Esophagus squamous epithelium (tissue), 5 donors: ENCODE measurements around the gene WFDC11. TPM values are rescaled to one million over a fixed set of nuclear protein-coding genes. Genes with fewer than 3 reads are reported as not detected.
"Not testable (repeated sequence)": the region's sequence is repeated elsewhere in the genome, so short reads cannot be mapped to it uniquely, and the experiment has no call there.

Source experiments
- DNase-seq: peaks from one replicate; lab custom pipeline; 2025; lab: John Stamatoyannopoulos, UW
- H3K27ac ChIP-seq, 4 donors: fragments of 200-600 bp; sonication (generic); one replicate each; pipeline ENCODE4 v1.5.1; 2016 to 2019; ENCODE audit warnings: mild to moderate bottlenecking in 1 of 4
- H3K27me3 ChIP-seq, 4 donors: fragments of 200-600 bp; sonication (generic); 1 replicate in 3 of 4; 2 replicates in 1 of 4; pipeline versions ENCODE4 v1.5.1 to v1.6.0; 2017 to 2021; ENCODE audit warnings: antibody characterized with exemption in 1 of 4
- H3K36me3 ChIP-seq, 3 donors: fragments of 200-600 bp; sonication (generic); one replicate each; pipeline ENCODE4 v1.5.1; 2016 to 2019
- H3K4me1 ChIP-seq, 3 donors: fragments of 200-600 bp; sonication (generic); one replicate each; pipeline ENCODE4 v1.5.1; 2017 to 2019
- H3K4me3 ChIP-seq, 4 donors: fragments of 200-600 bp; sonication (generic); 1 replicate in 3 of 4; 2 replicates in 1 of 4; pipeline ENCODE4 v1.5.1; 2016 to 2019; ENCODE audit warnings: mild to moderate bottlenecking in 2 of 4, moderate library complexity in 1 of 4
- H3K9me3 ChIP-seq, 3 donors: fragments of 200-600 bp; sonication (generic); one replicate each; pipeline ENCODE4 v1.5.1; 2016 to 2019
- POLR2A ChIP-seq, 4 donors: fragments of 450-650 bp; IDR thresholded peaks; one replicate each; pipeline ENCODE4 v1.6.1; 2017; ENCODE audit warnings: antibody characterized with exemption in 4 of 4, mild to moderate bottlenecking in 4 of 4, moderate library complexity in 3 of 4
- WGBS, 2 donors: methylation state at CpG; one replicate each; pipeline ENCODE4 v1.1.5; 2018; 5-methylcytosine and 5-hydroxymethylcytosine counted together
- intact Hi-C: fragments of 100-400 bp; cut with DNase I; formaldehyde crosslinking; loops from one replicate; pipeline ENCODE4 v1.15.0; 2022
- total RNA-seq, 4 donors: library from RNA; depleted of rRNA; stranded (reverse); fragments of >200 nt; gene quantifications; one replicate each; pipeline ENCODE4 v1.1.0, GENCODE V29; 2016
- TF ChIP-seq, protein P1 (sequence below), 6 experiments: fragments of 450-650 bp in 4 of 6; fragments of 200-600 bp in 2 of 6; sonication (generic) in 2 of 6; IDR thresholded peaks; one replicate each; pipeline ENCODE4 v1.5.1; 2016 to 2019; ENCODE audit warnings: antibody characterized with exemption in 6 of 6, mild to moderate bottlenecking in 4 of 6, moderate library complexity in 4 of 6
- donor health status: DM: yes; HTN: yes; CAD: no.

Gene WFDC11
- total RNA-seq, 4 donors from 2014 or later, result not detected

DNA sequence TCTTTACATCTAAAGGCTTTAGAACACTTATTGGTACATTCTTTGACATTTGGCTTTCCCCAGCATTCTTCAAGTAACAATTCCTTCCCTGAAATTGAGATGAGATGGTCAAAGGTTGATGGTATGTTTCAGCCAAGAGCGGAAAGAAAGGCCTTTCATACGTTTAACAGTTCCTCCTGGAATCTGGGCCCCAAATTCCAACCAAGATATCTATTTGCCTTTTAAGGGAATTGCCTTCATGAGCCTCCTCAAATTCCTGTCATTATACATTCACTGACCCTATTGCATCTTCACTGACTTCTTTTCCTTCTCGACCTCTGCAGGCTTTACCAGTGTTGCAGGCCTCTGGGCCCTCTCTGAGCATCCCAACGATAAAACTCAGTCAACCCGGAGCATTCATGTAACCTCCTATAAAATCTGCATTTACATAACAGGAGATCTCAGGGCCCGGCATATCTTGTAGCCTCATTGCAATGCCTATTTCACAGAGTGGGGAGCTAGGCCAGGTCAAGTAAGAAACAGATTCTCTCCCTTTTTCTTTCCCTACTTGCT lies 20.7 kb downstream of the WFDC11 start:
- intact Hi-C loops, result no loop called here

DNA sequence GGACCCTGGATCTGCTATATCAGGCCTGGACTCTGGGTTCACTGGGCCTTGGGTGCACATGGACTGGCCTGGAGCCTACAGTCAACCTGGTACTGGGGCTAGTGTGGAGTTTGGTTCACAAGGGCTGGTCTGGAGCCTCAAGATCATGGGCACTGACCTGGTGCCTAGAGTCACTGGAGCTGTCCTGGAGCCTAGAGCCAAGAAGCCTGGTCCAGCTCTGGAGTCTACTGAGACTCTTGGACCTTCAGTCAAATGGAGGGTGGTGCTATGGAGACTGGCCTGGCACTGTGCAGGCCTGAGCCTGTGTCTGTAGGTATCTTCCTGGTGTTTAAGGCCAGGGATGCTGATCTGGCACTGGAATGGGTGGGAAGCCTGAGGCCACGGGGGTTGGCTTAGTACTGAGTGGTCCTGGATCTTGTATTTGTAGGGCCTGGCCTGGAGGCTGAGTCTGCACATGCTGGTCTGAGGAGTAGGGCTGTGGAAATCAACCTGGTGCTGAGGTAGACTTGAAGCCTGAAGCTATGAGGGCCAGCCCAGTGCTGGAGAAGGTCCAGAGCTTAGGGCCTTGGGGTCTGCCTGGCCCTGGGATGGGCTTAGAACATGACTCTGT lies 22.5 kb downstream of the WFDC11 start:
- Histone ChIP-seq H3K4me1 (no peaks in the 10 kb centered on the region), H3K9me3 (no peaks in the 10 kb centered on the region), H3K27ac (no peak overlapping the region), H3K36me3 (no peaks in the 10 kb centered on the region), H3K27me3 (peaks cover 0 to 9% (median 0%) of the 10 kb centered on the region in 4 donors), H3K4me3 (no peak overlapping the region)
- DNase-seq, result no peak
- TF ChIP-seq POLR2A (IDR thresholded peaks at IDR 0.05), result no peak
- TF ChIP-seq, protein P1, sequence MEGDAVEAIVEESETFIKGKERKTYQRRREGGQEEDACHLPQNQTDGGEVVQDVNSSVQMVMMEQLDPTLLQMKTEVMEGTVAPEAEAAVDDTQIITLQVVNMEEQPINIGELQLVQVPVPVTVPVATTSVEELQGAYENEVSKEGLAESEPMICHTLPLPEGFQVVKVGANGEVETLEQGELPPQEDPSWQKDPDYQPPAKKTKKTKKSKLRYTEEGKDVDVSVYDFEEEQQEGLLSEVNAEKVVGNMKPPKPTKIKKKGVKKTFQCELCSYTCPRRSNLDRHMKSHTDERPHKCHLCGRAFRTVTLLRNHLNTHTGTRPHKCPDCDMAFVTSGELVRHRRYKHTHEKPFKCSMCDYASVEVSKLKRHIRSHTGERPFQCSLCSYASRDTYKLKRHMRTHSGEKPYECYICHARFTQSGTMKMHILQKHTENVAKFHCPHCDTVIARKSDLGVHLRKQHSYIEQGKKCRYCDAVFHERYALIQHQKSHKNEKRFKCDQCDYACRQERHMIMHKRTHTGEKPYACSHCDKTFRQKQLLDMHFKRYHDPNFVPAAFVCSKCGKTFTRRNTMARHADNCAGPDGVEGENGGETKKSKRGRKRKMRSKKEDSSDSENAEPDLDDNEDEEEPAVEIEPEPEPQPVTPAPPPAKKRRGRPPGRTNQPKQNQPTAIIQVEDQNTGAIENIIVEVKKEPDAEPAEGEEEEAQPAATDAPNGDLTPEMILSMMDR (IDR thresholded peaks at IDR 0.05), result no peak
- 60% methylated on average over 1 of the region's 1 CpG; no CpG with 5 or more reads in 1 of the 2 donors for WGBS, 2 donors
- intact Hi-C loops, result no loop called here

More for the DNA sequence above, 20.7 kb downstream of the WFDC11 start:
- Histone ChIP-seq H3K4me1 (no peaks in the 10 kb centered on the region), H3K9me3 (no peaks in the 10 kb centered on the region), H3K36me3 (no peaks in the 10 kb centered on the region), H3K27me3 (peaks cover 0 to 9% (median 0%) of the 10 kb centered on the region in 4 donors), H3K4me3 (no peak overlapping the region), H3K27ac (no peak overlapping the region)
- TF ChIP-seq POLR2A (IDR thresholded peaks at IDR 0.05), result no peak
- TF ChIP-seq, protein P1 (IDR thresholded peaks at IDR 0.05), result no peak
- whole genome bisulfite sequencing, 2 donors, result 76 to 86% methylated on average over 6 of the region's 6 CpGs
- DNase-seq, result no peak

DNA sequence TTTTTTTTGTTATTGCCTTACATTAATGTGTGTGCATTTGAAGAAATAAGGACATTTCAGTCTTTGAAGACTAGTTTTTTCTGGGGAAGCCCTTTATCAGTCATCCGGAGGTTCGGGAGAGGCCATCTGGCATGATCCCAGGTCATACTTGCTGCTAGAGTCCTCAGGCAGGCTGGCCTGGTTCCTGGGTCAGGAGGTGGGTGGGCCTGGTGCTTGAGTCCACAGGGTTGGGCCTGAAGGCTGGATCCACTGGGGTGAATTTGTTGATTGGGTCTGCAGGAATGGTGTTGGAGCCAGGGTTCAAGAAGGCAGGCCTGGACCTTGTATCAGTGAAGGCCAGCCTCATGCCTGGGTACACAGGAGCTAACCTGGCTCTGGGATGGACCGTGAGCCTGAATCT lies 23.2 kb downstream of the WFDC11 start:
- Histone ChIP-seq H3K27ac (no peak overlapping the region), H3K9me3 (no peaks in the 10 kb centered on the region), H3K4me3 (no peak overlapping the region), H3K27me3 (peaks cover 0 to 9% (median 0%) of the 10 kb centered on the region in 4 donors), H3K36me3 (no peaks in the 10 kb centered on the region), H3K4me1 (no peaks in the 10 kb centered on the region)
- intact Hi-C loops, result no loop called here
- 78 to 92% methylated on average over 2 to 3 of the region's 3 CpGs for WGBS, 2 donors
- no peak for DNase-seq
- TF ChIP-seq POLR2A (IDR thresholded peaks at IDR 0.05), result no peak
- TF ChIP-seq, protein P1 (IDR thresholded peaks at IDR 0.05), result no peak

DNA sequence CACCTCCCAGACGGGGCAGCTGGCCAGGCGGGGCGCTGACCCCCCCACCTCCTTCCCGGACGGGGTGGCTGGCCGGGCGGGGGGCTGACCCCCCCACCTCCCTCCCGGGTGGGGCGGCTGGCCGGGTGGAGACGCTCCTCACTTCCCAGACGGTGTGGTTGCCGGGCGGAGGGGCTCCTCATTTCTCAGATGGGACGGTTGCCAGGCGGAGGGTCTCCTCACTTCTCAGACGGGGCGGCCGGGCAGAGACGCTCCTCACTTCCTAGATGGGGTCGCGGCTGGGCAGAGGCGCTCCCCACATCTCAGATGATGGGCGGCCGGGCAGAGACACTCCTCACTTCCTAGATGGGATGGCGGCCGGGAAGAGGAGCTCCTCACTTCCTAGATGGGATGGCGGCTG lies 24.2 kb downstream of the WFDC11 start:
- DNase-seq, H3K9me3 ChIP-seq, H3K4me3 ChIP-seq, H3K36me3 ChIP-seq, intact Hi-C loops, H3K27me3 ChIP-seq, H3K27ac ChIP-seq, H3K4me1 ChIP-seq: not testable (repeated sequence)
- WGBS, 2 donors, result no CpG with 5 or more reads among the region's 28 CpGs

DNA sequence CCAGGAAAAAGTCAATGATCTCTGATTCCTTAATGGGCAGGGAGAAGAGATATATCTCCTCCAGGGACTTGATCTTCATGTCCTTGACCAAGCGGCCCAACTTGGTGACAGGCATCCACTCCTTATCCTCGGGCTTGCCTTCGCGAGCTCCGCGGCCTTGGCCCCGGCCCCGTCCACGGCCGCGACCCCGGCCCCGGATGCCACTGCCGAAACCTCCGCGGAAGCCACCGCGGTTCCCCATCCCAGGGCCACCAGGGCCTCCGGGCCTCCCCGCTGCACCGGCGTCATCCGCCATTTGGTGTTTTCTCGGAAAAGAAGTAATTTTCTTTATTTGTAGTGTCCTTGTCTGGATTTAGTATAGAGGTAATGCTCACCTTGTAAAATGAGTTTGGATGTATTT lies 29.0 kb downstream of the WFDC11 start:
- H3K36me3 ChIP-seq, H3K27me3 ChIP-seq, intact Hi-C loops, H3K9me3 ChIP-seq, DNase-seq, H3K27ac ChIP-seq, H3K4me1 ChIP-seq, H3K4me3 ChIP-seq: not testable (repeated sequence)
- 96 to 97% methylated on average over 23 of the region's 24 CpGs for WGBS, 2 donors

DNA sequence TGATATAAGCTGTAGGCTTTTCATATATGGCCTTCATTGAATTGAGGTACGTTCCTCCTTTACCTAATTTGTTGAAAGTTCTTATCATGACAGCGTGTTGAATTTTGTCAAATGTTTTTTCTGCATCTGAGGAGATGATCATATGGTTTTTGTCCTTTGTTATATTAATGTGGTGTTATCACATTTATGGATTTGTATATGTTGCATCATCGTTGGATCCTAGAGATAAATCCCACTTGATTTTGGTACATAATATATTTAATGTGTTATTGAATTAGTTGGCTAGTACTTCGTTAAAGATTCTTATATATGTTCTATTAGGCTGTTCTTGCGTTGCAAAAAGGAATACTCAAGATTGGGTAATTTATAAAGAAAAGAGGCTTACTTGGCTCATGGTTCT lies 30.4 kb downstream of the WFDC11 start:
- intact Hi-C loops, result no loop called here
- DNase-seq, result no peak
- no peak for TF ChIP-seq POLR2A (IDR thresholded peaks at IDR 0.05)
- TF ChIP-seq, protein P1 (IDR thresholded peaks at IDR 0.05), result no peak
- H3K36me3 ChIP-seq, result no peaks in the 10 kb centered on the region
- H3K4me1 ChIP-seq, result no peaks in the 10 kb centered on the region
- peaks cover 0 to 6% (median 0%) of the 10 kb centered on the region in 4 donors for H3K27me3 ChIP-seq
- no peak overlapping the region for H3K4me3 ChIP-seq
- 70 to 80% methylated on average over 5 of the region's 5 CpGs for WGBS, 2 donors
- H3K9me3 ChIP-seq, result no peaks in the 10 kb centered on the region
- no peak overlapping the region for H3K27ac ChIP-seq
